Stimulated activated CD4-positive, alpha-beta T cell treated with anti-CD3 and anti-CD28 coated beads, TNF-alpha, amount 100 ng/mL, for 1 hour (primary cell): Measurements from ENCODE around the gene TIMM8B.
"Not testable (repeated sequence)": the region's sequence is repeated elsewhere in the genome, so short reads cannot be mapped to it uniquely, and the experiment has no call there.

Experiments
- DNase-seq, 3 donors: peaks; one replicate each; pipeline ENCODE4 v3.0.0-alpha.2; 2020; ENCODE audit warnings: low read depth in 3 of 3, low spot score in 1 of 3

Gene TIMM8B, protein sequence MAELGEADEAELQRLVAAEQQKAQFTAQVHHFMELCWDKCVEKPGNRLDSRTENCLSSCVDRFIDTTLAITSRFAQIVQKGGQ

DNA sequence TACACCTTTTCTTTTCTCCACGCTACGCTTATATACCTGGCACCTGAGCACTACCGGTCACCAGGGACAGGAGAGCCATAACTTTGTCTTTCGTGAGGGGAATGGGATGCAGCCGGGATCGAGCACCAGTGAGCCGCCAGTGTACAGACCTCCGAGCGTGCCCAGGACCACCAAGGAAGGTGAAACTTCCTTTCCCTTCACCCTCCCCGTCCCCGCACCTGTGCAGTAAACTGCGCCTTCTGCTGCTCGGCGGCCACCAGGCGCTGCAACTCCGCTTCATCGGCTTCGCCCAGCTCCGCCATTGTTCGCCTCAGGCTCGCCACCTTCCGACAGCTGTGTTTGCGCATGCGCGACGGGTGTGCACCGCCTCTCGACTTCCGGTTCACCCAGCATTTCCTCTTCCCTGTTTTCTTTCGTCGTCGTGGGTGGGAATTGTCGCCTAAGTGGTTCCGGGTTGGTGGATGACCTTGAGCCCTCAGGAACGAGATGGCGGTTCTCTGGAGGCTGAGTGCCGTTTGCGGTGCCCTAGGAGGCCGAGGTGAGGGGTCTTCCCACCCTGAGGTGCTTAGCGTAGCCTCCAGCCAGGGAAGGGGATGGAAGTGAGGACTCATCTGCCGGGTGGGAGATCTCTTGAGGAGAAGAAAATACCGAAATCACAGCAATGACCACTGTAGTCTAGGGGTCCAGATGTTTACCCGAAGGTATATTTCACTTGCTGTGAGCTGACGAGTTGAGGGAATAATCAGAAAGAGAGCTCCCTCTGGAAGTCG lies at the start of gene TIMM8B, which contains the start of gene SDHD:
Gene TIMM8B, minus strand, starts transcription at position 335 of the 770 bp plus-strand sequence. Its CDS starts 33 bp downstream, at position 302.
Gene SDHD, plus strand, starts transcription at position 452 of the 770 bp plus-strand sequence. Its CDS starts 35 bp downstream, at position 487.
- DNase-seq: peak; percentile 85 to 91 (median 90)

DNA sequence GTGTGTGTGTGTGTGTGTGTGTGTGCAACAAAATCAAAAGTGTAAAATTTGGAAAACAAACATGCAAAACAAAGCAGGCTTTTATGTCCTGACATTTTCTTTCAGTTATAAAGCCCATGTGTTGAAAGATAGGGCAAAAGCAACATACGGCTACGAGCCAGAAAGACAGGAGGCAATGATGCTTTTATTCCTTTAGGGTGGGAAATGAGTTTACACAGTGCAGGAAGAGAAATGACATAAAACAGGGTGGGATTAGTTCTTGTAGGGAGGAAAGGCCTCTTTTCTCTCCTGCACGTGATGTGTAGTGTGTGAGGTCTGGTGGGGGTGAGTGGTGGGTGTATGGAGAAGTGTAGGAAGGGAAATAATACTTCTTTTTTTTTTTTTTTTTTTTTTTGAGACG lies 47.9 kb upstream of the TIMM8B start:
- no peak for DNase-seq

DNA sequence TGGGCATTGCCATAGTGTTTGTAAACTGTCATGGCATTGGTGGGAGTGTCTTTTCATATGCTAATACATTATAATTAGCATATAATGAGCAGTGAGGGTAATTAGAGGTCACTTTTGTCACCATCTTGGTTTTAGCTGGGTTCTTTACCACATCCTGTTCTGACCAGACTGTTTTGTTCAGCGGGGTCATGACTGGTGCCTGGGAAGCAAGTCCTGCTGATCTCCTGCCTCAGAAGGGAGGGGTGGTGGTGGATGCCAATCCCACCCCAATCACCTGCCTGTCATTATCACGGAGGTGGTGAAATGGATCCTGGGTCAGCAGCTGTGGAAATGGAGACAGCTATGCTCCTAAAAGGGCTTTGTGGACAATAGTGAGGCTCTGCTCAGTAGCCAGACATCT lies 46.2 kb upstream of the TIMM8B start:
- no peak for DNase-seq

DNA sequence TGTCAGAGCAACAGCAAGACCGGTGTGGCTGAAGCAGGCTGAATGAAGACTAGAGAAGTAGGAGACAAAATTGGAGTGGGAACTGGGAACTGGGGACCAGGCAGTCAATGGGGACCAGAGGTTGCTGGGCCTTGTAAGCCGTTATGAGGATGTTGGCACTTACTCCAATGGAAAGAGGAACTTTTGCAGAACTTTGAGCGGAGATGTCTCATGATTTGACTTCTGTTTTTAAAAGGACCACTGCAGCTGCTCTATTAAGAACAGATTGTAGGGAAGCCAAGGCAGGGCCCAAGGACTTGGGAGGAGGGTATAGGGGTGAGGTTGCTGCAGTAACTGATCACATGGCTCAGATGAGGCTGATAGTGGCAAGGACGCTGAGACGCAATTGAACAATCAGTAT lies 43.1 kb upstream of the TIMM8B start:
- DNase-seq: no peak

DNA sequence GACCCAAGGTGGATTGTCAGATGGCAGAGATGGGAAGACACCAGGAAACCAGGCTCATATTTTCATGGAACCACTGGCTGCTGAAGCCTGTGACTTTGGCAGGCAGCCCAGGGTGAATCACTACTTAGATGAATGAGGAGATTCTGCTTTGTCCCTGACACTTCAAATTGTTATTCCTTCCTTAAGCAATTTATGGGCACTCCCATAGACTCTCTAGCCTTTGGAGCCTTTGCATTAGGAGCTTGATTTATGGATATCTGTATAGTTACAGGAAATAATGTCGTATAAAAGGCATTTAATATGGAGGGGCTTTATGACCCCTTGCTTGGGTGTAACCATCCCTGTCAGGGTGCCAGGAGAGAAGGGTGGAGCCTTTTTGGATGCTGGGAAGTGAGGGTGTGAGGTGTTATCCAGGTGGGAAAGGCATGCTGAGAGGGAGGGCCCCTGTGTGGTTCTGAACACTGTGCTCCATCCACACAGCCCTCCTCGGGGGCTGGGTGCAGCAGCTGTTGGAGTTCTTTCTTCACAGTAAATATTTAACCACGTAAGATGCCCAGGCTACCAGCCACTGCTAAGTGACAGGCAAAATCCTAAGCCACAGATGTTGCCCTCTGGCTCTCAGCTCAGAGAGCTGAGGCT lies 42.0 kb upstream of the TIMM8B start:
- no peak for DNase-seq

DNA sequence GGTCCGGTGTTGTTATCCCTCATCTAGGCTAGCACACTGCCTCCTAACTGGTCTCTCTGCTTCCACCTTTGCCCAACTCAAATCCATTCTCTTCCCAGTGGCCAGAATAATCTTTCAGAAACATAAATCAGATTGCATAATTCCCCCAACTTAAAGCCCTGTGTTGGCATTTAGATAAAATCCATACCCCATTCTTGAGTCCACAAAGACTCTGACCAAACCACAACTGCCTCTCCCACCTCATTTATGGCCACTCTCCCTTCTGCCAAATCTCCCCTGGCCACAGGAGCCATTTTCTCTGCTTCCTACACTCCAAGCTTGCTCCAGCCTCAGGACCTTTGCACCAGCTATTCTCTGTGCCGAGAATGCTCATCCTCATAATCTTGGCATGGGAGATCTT lies 40.5 kb upstream of the TIMM8B start:
- no peak for DNase-seq

DNA sequence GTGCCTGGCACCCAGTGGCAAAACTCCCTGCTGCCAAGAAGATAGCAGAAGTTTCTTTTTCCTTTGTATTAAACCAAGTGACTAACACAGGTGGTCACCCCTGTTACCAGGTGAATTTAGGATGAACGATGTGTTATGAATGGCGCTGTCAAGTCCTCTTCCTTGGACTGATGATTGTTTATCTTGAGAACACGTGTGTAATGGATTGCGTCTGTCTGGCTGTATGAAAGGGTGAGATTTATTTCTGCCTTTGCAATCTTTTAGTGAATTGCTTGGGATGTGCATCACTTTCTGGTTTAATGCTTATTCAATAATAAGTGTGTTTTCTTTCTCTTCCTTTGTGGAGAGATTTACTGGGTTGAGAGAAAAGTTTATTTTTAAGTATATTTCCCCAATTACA lies 36.6 kb upstream of the TIMM8B start:
- no peak for DNase-seq

DNA sequence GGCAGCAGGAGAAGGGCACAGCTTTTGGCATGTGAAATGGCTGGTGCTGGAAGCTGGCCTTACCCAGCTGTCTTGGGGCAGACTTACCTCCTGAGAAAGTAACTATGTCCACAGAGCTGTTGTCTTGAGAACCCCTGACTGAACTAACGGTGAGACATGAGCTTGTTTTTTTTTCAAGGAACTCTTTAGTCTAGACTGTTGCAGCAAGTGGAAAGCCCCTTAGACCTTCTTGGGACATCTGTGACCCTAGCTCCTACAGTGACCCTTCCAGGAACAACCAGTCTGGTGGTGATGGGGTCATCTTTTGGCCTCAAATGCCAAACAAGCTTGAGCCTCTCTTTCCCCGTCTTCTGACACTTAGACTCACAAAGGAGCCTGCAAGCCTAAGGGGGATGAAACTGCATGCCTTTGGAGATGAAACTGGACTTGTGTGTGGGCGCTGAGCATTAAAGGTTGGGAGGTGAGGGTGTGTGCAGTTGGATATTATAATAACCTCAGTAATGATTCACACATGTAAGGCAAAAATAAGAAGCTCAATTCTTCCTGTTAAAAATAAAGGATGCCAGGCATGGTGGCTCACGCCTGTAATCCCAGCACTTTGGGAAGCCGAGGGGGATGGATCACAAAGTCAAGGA lies 35.5 kb upstream of the TIMM8B start:
- DNase-seq: no peak

DNA sequence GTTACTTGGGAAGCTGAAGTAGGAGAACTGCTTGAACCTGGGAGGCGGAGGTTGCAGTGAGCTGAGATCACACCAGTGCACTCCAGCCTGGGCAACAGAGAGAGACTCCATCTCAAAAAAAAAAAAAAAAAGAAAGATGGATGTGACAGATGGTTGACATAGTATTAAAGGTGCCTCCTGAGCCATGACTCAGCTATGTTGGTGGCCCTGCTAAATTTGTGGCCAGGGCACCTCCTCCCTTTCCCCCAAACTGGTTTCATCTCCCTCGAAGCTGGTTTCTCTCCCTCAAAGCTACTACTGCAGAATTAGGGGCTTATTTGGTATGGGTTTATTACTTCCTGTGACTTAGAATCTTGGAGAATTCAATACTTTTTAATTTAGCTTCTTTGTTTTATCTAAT lies 31.6 kb upstream of the TIMM8B start:
- DNase-seq: no peak

DNA sequence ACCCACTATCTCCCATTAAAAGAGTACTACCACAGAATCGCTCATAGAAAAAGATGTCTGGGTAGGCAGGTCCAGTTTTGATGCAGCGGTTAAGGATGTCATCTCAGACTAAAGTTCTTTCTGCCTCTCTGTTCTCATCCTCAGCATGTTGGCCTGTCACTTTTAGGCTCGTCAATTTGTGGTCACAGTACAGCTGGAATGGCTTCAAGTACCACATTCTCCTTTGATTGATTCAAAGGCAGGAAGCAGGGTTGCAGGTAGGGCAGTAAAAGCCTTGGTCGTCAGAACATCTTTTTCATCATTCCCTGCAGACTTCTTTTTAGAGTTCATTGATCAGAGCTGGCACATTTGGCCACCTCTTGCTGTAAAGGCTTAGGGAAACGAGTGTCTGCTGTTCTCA lies 28.8 kb upstream of the TIMM8B start:
- no peak for DNase-seq

DNA sequence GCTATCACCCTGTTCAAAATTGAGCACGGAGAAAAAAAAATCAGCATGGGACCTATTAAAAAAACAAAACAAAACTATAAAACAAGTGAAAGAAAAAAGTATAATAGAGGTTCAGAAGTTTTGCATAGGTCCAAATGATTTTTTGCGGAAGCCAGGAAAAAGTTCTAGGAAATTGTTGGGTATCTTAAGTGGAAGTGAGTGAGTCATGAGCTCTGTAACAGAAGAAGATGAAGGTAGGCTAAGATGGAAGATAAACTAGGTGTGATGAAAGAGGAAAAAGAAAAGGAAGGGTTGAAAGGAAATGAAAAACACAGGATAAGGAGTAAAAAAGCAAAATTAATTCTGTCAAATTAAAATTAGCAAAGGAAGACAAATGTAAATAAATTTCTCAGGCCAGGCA lies 27.9 kb upstream of the TIMM8B start:
- DNase-seq: no peak

DNA sequence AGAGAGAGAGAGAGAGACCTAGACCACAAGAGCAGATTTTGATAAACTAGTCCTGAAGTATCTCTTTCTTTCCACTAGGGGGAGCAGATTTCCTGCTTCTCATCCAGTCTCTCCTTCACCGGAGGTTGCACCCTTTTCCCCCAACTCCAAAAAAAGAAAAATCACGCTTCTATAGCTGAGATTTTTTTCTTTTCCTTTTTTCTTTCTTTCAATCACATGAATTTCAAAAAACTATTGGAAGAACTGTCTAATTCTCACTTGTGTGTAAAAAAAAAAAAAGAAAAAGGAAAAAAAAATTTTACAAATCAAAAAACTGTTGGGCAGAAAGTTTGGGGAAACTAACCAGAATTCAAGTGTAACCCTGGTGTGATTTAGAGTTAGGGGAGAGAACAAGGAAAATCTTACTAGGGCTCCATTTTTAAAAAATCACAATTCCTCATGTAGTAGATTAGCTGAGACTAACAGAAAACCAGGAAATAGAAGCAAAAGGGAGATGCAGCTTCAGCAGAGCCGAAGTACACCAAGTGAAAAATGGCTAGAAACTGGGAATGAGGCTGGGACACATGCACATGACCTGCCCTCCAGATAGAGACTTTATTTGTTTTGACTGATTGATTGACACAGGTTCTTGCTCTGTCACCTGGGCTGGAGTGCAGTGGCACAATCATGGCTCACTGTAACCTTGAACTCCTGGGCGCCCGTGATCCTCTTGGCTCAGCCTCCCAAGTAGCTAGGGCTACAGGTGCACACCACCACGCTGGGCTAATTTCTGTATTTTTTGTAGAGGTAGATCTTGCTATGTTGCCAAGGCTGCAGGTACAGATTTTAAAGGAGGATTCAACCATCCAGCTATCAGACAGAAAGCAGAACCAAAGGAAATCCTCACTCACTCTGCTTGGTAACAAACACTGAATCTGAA lies 27.2 kb upstream of the TIMM8B start:
- no peak for DNase-seq

DNA sequence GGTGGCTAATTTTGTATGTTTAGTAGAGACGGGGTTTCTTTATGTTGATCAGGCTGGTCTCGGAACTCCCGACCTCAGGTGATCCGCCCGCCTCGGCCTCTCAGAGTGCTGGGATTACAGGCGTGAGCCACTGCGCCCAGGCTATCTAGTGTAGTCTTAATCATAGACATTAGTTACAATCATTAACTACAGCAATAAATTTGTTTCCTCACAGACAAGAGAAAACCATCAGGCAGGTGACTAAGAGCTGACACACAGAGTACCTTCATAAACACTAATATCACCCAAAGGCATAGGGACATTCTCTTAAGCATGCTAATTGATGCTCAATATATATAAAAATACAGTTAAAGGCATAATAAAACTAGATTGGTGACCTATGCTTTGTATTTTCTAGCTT lies 19.5 kb upstream of the TIMM8B start:
- DNase-seq: no peak

DNA sequence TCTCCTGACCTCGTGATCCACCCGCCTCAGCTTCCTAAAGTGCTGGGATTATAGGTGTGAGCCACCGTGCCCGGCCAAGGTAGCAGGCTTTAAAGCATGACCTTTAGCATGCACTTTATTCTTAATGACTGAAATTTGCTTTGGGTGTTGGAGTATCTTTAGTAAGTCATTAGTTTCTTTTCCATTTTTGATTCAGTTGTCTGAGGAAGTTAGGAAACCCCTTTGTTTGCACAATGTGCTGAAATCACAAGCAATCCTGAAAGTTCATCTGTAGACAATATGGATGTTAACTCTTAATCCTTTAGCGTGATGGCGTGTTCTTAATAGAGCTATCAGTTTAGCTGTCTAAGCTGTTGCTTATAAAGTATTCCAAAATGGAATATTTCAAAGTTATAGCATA lies 16.9 kb upstream of the TIMM8B start:
- DNase-seq: no peak

DNA sequence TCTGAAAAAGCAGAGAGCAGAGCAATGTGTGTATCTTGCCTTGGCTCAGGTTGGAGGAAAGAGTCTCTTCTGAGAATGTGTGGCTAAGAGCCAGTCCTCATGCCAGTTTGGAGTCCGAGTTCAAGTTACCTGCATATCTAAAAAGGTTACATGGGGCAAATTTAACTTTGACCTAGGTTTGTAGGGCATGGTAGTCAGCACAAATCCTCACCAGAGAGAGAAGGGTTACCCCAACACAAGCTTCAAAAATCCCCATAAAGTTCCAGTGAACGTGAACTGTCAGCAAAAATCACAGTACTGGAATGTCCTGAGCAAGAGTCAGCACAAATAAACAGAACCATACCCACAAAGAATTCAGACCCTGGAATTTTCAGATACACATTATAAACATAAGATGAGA lies 13.9 kb upstream of the TIMM8B start:
- DNase-seq: no peak

DNA sequence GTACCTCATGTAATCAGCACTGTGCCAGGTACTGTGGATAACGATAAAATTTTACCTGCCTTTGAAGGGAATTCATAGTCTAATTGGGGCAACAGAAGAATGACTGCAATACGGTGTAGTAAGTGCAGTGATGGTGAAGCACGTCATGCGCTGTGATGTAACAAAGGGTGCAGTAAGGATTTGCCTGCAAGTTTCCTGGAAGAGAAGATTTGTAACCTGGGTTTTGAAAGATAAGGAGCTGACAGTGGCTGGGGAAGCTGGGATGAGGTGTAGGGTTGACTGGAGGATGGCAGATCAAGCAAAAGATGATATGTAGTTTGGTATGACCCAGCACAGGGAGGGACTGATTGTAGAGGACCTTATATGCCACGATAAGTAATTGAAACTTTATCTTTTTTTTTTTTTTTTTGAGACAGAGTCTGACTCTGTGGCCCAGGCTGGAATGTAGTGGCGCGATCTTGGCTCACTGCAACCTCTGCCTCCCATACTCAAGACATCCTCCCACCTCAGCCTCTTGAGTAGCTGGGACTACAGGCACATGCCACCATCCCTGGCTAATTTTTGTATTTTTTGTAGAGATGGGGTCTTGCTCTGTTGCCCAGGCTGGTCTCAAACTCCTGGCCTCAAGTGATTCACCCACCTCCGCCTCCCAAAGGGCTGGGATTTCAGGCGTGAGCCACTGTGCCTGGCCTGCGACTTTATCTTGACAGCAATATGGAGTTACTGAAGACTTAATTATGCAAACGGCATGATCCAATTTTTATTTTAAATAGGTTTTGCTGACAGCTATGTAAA lies 11.4 kb upstream of the TIMM8B start:
- DNase-seq: no peak

DNA sequence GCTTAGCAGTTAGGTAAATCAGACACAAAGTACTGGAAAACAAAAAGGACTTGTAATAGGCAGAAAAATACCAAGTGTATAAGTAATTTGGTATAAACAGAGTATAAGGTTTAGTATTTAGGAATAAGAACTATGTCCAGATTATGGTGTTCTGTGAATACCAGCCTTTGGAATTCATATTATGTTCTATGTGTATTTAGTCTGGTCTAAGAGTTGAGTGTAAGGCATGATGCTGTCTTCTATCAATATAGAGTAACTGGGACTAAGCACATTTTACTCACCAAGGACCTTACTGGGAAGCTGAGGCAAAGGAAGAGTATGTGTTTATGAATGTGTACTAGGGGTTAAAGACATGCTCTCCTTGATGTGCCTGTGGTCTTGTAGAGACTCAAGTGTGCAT lies 9.6 kb upstream of the TIMM8B start:
- DNase-seq: no peak

DNA sequence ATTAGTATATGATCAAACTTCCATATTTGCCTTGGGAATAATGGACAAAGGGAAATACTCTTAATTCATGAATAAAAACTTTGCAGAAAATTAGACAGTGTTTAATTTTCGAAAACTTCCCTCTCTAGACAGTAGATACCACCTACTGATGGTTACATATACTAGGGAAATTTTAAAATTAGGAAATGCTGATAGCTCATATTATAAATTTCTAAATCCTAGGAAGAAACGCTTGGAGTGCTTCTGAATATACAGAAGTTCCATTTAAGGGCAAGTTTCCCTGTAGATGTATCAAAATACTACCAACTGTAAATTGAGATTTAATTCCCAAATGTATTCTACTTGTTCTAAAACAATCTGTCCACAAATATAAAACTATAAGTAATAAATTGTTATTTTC lies 8.7 kb upstream of the TIMM8B start:
- not testable (repeated sequence) for DNase-seq

DNA sequence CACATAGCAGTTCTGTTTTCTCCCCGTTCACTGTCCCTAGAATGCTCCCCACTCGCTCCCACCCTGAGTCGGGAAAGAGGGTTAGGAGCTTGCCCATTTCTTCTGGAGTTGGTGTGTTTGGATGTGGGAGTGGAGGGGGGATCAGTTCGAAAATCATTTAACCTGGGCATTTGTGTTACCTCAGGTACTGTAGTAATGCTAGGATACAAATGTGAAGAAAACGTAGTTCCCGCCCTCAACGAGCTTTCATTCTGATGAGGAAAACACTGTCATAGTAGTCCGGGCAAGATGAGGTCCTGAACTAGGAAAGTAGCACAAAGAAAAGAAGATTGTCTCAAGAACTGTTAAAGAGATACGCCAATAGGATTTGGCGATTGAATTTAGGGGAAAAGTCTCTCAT lies 656 bp upstream of the TIMM8B start:
- DNase-seq: no peak

DNA sequence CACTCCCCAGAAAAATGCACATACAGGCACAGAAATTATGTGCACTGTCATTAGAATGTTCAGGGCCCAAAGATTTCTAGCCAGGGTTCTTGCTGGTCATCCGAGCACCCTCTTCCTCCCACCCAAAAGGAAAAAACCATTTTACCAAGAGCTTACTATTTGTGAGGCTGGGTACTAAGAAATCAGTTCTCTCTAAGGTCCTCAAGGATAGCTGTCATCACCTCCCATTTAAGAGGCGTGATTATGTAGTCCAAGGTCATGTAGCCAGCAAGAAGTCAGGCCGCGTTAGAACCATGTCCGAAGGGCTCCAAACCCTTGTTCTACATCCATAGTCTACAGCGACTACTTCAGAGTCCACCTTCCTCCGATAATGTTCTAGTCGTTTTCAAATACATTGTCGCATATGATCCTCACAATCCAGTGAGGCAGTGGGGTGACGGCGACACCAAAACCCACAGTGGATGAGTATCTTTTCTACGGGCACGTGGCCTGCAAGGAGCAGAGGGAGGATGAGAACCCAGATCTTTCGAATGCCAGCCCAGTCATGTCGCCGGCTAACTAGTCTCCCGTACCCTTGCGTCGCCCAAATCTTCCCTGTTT lies 634 bp downstream of the TIMM8B start:
- DNase-seq: no peak
